HG03196 (cell line): ENCODE data around the gene OIT3.
"Not testable (repeated sequence)": the region's sequence is repeated elsewhere in the genome, so short reads cannot be mapped to it uniquely, and the experiment has no call there.

ENCODE experiments used
- ATAC-seq: cut with Tn5 transposase; IDR thresholded peaks from one replicate; pipeline ENCODE4 v1.9.1; 2021; ENCODE audit not compliant: unreplicated experiment

The OIT3 gene

DNA sequence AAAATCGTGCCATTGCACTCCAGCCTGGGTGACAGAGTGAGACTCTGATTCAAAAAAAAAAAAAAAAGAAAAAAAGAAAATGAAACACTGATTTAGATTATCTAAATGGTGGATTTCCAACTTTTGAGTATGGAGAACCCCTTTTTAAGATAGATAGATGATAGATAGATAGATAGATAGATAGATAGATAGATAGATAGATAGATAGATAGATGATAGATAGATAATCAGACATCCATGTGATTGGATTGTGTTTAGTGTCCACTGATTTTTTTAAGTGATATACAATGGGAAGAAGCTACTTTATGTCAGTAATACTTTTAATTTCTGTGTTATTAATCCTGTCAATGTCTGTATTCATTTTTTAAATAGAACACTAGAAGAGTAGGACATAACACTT, 6.0 kb downstream of the OIT3 start:
- ATAC-seq = no peak

DNA sequence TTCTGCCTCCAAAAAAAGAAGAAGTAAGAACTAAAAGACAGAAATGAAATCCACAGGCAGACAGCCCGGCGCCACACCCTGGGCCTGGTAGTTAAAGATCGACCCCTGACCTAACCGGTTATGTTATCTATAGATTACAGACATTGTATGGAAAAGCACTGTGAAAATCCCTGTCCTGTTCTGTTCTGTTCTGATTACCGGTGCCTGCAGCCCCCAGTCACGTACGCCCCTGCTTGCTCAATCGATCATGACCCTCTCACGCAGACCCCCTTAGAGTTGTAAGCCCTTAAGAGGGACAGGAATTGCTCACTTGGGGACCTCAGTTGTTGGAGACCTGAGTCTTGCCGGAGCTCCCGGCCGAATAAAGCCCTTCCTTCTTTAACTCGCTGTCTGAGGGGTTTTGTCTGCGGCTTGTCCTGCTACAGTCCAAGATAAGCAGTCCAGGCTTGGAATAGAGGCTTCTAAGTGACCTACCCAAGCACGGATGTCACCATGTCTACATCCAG, 10.5 kb downstream of the OIT3 start:
- ATAC-seq = not testable (repeated sequence)

DNA sequence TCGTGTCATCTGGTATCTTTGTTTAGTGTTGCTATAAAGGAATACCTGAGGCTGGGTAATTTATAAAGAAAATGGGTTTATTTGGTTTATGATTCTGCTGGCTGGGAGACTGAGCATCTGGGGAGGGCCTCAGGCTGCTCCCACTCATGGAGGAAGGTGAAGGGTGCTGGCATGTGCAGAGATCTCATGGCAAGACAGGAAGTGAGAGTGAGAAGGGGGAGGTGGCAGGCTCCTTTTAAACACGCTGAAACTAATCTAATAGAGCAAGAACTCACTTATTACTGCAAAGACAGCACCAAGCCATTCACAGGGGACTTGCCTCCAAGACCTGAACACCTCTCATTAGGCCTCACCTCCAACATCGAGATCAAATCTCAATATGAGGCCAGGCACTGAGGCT, 11.3 kb downstream of the OIT3 start:
- no peak for ATAC-seq

DNA sequence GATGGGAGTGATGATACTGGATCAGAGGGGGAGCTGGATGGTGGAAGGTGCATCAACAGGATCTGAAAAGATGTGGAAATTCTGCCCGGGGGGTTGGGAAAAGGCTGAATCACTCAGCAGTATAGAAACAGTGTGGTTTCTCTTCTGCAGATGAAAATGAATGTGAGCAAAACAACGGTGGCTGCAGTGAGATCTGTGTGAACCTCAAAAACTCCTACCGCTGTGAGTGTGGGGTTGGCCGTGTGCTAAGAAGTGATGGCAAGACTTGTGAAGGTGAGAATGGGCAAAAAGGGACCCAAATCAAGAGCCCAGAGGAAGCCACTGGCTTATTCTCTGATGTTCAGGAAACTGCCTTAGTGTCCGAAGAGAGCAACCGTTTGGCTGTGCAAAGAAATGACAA, 12.9 kb downstream of the OIT3 start:
- no peak for ATAC-seq

DNA sequence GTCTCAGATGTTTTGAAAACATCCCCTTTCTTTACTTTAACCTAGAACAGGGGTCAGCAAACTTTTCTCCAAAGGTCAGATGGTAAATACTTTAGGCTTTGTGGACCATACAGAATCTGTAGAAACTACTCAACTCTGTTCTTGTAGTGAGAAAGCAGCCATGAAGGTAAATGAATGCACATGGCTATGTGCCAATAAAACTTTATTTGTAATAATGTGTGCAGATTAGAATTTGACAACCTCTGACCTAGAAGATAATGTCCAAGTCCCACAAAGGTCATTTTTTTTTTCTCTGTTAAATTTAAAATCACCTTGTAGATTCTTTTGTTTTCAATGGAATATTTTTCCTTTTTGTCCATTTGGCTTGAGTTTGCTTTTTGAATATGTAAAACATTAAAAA, 17.2 kb downstream of the OIT3 start:
- no peak for ATAC-seq

DNA sequence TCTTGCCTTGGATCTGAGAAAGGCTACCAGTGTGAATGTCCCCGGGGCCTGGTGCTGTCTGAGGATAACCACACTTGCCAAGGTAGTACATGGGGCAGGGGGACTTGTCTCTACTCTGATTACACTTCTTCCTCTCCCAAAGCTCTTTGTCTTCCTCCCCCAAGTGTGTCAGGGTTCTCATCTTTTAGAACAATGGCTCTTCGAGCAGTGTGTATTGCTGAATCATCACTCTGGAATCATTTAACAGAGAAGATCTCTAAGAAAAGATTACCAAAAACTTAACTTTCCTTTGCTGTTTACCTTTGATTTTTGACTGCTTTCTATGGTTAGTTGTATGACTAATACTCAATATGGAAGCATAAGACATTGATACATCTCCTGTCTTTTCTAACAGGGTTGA, 18.2 kb downstream of the OIT3 start:
- ATAC-seq = no peak

DNA sequence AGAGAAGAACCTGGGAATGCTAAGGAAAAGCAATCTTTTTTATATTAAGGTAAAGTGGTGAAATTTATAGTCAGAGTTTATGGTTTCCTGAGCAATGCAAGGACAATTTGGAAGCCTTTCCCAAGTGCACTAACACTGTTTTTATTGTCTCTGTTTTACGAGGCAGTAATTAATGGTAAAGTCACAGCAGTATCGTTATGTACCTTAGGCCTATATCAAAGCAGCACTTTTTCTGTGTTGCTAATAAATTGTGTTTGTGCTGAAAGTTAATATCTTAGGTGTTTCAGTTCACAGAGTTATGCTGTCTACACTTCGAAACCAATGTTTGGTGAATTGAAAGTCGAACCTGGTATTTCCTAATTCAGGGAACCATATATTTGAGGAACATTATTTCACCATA, 19.2 kb downstream of the OIT3 start:
- no peak for ATAC-seq

DNA sequence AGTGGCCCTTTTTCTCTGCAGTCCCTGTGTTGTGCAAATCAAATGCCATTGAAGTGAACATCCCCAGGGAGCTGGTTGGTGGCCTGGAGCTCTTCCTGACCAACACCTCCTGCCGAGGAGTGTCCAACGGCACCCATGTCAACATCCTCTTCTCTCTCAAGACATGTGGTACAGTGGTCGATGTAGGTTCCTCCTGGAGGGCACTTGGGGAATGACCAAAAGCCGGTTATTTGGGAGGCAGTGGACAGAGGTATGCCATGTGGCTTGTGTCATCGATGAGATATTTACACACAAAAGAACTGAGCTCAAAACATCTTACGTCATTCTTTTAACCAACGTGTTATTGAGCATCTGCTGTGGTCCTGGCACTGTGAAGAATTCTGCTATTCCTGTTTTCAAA, 19.7 kb downstream of the OIT3 start:
- no peak for ATAC-seq

DNA sequence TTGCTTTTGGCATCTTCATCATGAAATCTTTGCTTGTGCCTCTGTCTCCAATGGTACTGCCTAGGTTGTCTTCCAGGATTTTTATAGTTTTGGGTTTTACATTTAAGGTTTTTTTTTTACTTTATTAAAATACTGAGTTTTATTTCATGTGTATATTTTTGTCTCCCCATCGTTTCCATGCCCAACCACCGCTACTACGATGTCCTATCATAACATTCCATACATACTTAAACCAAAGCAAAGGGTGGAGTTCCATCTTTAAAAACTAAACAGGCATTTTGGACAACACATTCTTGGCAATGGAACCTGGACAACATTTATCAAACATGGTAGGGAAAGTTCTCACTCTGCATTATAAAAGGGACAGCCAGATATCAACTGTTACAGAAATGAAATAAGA, 23.7 kb downstream of the OIT3 start:
- ATAC-seq = not testable (repeated sequence)

DNA sequence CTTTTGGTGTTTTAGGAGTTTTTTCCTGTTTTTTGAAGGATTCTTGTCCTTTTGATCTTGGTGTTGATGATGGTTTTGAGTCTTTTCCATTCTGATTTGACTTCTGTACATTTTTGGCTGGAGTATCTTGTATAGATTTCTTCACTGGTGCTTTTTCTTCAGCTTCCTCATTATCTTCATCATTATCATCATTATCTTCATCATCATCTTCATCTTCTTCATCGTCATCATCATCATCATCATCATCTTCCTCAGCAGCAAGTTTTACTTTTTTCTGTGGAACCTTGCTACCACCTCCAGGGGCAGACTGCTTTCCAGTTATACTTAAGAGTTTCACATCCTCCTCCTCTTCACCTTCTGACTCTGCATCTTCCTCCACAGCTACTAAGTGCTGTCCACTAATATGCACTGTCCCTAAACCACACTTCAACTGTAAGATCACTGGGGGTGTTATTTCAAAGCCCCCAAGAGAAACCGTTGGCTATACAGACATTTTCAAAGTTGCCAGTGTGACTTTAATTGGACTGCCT, 24.3 kb downstream of the OIT3 start:
- ATAC-seq = not testable (repeated sequence)

DNA sequence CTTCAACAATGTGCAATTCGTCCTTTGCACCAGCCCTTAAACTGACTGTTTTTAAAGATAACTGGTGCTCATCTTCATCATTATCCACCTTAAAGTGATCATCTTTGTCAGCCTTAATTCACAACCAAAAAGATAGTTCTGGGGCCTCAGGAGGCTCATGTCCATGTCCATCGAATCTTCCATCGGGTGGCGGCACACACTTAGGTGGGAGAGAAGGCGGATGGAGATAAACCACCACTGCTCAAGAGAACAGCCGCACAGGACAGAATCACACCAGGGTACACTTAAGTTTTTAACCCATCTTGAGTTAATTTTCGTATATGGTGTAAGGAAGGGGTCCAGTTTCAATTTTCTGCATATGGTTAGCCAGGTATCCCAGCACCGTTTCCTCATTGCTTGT, 24.8 kb downstream of the OIT3 start:
- no peak for ATAC-seq

DNA sequence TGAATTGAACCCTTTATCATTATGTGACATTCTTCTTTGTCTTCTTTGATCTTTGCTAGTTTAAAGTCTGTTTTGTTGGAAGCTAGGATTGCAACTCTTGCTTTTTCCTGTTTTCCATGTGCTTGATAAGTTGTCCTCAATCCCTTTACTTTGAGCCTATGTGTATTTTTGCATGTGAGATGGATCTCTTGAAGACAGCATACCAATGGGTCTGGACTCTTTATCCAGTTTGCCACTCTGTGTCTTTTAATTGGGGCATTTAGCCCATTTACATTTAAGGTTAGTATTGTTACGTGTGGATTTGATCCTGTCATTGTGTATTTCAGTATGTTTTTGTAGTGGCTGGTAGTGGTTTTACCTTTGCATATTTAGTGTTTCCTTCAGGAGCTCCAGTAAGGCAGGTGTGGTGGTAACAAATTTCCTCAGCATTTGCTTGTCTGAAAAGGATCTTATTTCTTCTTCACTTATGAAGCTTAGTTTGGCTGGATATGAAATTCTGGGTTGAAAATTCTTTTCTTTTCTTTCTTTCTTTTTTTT, 27.7 kb downstream of the OIT3 start:
- not testable (repeated sequence) for ATAC-seq

DNA sequence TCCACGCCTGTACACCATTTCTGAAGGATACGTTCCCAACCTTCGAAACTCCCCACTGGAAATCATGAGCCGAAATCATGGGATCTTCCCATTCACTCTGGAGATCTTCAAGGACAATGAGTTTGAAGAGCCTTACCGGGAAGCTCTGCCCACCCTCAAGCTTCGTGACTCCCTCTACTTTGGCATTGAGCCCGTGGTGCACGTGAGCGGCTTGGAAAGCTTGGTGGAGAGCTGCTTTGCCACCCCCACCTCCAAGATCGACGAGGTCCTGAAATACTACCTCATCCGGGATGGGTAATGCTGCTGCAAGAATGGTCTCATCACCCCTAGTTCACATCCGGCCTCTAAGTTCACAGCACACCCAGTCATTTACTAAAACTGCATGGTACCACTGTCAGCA, 30.8 kb downstream of the OIT3 start:
- no peak for ATAC-seq

DNA sequence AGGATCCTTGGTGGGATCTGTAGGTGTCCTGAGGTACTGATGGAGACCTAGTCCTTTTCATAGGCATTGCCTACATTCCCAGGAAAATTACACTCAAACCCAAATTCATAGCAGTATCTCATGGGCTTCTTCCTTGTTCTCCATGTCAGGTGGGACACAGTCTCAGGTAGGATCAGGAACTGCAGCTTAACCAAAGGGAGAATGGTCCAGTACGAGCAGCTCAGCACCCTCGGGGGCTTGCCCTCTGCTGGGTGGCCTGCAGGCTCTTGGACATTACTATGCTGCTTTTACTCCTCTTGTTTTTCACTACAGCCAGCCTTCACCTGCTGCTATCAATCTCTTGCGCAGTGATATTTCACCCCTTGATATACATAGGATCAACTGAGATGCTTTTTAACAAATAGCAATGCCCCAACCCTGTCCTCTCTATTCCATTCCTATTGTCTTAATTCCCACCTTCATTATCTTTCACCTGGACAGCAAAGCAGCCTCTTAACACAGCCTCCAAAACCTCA, 32.5 kb downstream of the OIT3 start:
- ATAC-seq = no peak

DNA sequence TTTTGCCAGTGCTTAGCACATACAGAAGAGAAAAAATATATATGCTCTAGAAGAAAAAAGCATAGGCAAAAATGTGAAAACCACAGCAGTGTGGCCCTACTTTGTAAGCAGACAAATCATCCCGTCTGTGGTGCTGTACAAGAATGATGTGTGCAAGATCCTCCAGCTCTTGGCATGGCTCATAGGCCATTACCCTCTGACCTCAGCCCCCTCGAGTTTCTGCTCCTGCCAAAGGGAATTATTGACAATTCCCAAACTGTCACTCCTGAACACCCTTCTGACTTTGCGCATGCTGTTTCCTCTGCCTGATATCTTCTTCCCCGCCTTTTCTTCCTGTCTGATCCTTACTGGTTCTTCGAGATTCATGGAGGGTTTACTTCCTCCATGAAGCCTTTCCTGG, 33.9 kb downstream of the OIT3 start:
- no peak for ATAC-seq

DNA sequence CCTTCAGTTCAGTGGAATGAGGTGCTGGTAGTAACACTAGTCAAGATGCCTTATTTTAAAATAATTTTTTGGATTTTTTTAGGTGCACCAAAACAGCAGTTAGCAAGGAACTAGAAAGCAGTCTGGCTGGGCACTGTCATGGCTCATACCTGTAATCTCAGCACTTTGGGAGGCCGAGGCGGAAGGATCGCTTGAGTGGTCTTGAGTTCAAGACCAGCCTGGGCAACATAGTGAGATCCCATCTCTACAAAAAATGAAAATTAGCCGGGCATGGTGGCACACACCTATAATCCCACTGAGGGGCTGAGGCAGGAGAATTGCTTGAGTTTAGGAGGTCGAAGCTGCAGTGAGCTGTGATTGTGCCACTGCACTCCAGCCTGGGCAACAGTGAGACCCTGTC, 35.3 kb downstream of the OIT3 start:
- ATAC-seq = no peak

DNA sequence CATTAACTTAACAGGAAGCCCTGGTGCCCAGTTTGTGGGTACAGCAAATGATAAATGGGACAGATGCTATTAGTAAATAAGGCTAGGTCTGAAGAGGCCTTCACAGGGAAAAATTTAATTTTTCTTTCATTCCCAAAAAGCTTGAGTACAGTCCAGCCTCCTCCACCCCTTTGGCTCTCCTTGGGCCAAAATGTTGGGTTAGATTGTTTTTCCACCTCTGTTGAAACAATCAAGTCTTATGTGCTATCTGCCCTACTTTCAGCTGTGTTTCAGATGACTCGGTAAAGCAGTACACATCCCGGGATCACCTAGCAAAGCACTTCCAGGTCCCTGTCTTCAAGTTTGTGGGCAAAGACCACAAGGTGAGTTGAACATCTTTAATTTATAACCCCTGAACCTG, 36.7 kb downstream of the OIT3 start:
- ATAC-seq = no peak

DNA sequence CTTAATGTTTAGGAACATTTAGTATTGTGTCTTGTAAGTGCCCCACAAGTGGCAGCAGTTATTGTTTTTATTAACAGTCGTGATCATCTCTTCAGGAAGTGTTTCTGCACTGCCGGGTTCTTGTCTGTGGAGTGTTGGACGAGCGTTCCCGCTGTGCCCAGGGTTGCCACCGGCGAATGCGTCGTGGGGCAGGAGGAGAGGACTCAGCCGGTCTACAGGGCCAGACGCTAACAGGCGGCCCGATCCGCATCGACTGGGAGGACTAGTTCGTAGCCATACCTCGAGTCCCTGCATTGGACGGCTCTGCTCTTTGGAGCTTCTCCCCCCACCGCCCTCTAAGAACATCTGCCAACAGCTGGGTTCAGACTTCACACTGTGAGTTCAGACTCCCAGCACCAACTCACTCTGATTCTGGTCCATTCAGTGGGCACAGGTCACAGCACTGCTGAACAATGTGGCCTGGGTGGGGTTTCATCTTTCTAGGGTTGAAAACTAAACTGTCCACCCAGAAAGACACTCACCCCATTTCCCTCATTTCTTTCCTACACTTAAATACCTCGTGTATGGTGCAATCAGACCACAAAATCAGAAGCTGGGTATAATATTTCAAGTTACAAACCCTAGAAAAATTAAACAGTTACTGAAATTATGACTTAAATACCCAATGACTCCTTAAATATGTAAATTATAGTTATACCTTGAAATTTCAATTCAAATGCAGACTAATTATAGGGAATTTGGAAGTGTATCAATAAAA, 38.9 kb downstream of the OIT3 start:
- ATAC-seq = no peak

DNA sequence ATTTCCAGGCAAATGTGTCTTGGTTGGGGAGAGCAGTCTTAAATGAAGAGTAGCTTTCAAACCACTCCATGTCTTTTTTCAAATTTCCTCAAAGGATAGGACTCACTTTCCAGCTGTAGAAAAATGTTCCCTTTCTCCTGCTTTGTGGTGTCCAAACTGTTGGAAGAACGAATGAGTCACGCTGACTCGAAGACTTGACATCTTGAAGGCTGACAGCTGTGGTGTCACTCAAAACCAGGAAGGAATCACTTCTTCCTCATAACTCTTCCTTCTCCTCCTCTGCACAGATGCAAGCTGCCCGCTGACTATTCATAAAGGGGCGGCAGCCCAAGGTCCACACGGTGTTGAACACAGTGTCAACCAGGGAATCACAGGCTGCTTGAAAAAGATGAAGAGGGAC, 41.8 kb downstream of the OIT3 start:
- no peak for ATAC-seq

DNA sequence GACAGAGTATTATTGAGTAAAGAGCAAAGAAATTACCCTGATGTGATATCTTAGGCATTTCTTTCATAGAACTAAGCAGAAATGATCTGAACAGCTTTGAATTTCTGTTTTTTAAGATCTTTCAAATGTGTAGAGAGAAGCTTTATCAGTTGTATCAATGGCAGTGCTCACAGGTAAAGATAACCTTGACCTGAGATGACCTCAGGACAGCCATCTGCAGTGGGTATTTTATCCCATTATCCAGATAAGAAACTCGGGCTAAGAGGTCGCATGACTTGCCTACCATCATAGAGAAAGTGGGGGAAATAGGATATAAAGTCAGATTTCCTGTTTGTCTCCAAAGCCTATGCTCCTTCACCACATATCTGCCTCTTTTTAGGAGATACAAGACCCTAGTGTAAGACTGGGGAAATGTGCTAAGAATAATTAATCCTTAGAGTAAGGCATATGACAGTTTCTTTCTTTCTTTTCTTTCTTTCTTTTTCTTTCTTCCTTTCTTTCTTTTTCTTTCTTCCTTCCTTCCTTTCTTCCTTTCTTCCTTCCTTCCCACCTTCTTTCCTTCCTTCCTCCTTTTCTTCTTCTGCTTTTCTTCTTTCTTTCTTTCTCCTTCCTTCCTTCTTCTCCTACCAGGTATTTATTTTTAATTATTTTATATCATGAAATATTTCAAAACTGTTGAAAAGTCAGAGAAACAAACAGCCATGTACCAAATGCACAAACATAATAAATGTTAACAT, 50.1 kb downstream of the OIT3 start:
- ATAC-seq = no peak

DNA sequence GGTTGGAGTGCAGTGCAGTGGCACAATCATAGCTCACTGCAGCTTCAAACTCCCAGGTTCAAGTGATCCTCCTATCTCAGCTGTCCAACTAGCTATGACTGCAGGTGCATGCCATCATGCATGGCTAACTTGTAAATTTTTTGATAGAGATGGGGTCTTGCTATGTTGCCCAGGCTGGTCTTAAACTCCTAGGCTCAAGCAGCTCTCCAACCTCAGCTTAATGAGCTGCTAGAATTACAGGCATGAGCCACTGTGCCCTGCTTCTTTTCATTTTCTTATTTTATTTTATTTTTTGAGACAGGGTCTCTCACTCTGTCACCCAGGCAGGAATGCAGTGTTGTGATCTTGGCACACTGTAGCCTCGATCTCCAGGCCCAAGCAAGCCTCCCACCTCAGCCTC, 53.4 kb downstream of the OIT3 start:
- no peak for ATAC-seq

DNA sequence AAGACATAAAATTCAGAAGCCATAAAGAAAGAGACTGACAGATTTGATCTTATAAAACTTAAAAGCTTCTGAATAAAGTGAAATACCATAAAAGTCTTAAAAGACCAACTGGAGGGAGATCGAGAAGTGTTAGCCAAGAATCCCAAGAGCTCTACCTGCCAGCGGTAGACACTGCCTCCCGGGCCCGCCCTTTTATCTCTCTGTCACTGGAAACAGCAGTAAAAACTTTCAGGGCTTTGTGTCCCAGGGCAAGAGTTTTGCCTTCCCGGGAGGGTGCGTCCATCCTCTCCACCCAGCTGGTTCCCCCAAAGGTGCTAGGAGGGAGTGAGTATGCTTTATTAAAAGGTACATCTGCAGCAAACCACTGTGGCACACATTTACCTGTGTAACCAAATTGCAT, 55.2 kb downstream of the OIT3 start:
- no peak for ATAC-seq
